HG03521 (cell line): Measurements from ENCODE around the gene CRMP1.

Experiments used
- ATAC-seq: cut with Tn5 transposase; IDR thresholded peaks from one replicate; pipeline ENCODE4 v1.9.1; 2021; ENCODE audit warnings: mild to moderate bottlenecking, moderate library complexity; ENCODE audit not compliant: unreplicated experiment

Gene CRMP1

GRCh38 chr4:5921101-5921980, 28.5 kb upstream of the CRMP1 start:
- ATAC-seq: no peak

- ATAC-seq: no peak
Measured at GRCh38 chr4:5919571-5919970, 26.7 kb upstream of the CRMP1 start.

GRCh38 chr4:5919044-5919443, 26.2 kb upstream of the CRMP1 start:
- ATAC-seq: no peak

- ATAC-seq: no peak
Measured at GRCh38 chr4:5918331-5918985, 25.6 kb upstream of the CRMP1 start.

- ATAC-seq: no peak
Measured at GRCh38 chr4:5917672-5918071, 24.8 kb upstream of the CRMP1 start.

GRCh38 chr4:5916229-5916628, 23.3 kb upstream of the CRMP1 start:
- ATAC-seq: no peak

GRCh38 chr4:5913454-5913853, 20.6 kb upstream of the CRMP1 start:
- ATAC-seq: no peak

- ATAC-seq: no peak
Measured at GRCh38 chr4:5912614-5913019, 19.7 kb upstream of the CRMP1 start.

GRCh38 chr4:5908876-5909427, 16.1 kb upstream of the CRMP1 start:
- no peak for ATAC-seq

GRCh38 chr4:5906191-5906590, 13.3 kb upstream of the CRMP1 start:
- ATAC-seq: no peak

GRCh38 chr4:5905714-5906113, 12.8 kb upstream of the CRMP1 start:
- ATAC-seq: no peak

GRCh38 chr4:5900844-5901243, 8.0 kb upstream of the CRMP1 start:
- ATAC-seq: no peak

- ATAC-seq: no peak
Measured at GRCh38 chr4:5899881-5900280, 7.0 kb upstream of the CRMP1 start.

GRCh38 chr4:5899396-5899795, 6.5 kb upstream of the CRMP1 start:
- no peak for ATAC-seq

GRCh38 chr4:5897674-5898073, 4.8 kb upstream of the CRMP1 start:
- no peak for ATAC-seq

GRCh38 chr4:5895287-5895686, 2.4 kb upstream of the CRMP1 start:
- ATAC-seq: no peak

- ATAC-seq: no peak
Measured at GRCh38 chr4:5894266-5894665, 1.4 kb upstream of the CRMP1 start.

GRCh38 chr4:5893591-5893990, 705 bp upstream of the CRMP1 start:
- ATAC-seq: no peak

GRCh38 chr4:5892323-5893003, 423 bp downstream of the CRMP1 start:
- ATAC-seq: no peak

GRCh38 chr4:5891563-5892322, 1.1 kb downstream of the CRMP1 start:
- ATAC-seq: no peak
